ENCODE results near the gene NOXO1.
"Not testable (repeated sequence)": the region's sequence is repeated elsewhere in the genome, so short reads cannot be mapped to it uniquely, and the experiment has no call there.

The NOXO1 gene

GRCh38 chr16:2015947-2016208, 34.6 kb upstream of the NOXO1 start:
- H3K27ac Mint-ChIP-seq = no peak overlapping the region
- peaks cover 9% of the 10 kb centered on the region for H3K4me1 Mint-ChIP-seq
- no peaks in the 10 kb centered on the region for H3K9me3 Mint-ChIP-seq

GRCh38 chr16:2015117-2015946, 34.1 kb upstream of the NOXO1 start:
- Mint-ChIP-seq H3K4me3 (no peak overlapping the region), H3K27ac (no peak overlapping the region), H3K27me3 (ENCODE audit: low read depth, poor library complexity) (peaks cover 17% of the 10 kb centered on the region), H3K36me3 (ENCODE audit: low read depth) (no peaks in the 10 kb centered on the region), H3K4me1 (peaks cover 12% of the 10 kb centered on the region), H3K9me3 (no peaks in the 10 kb centered on the region)
- no peak for TF ChIP-seq CTCF (IDR thresholded peaks at IDR 0.05)
- DNase-seq = no peak

More at GRCh38 chr16:2015947-2016208, 34.6 kb upstream of the NOXO1 start:
- no peak for DNase-seq
- TF ChIP-seq CTCF (IDR thresholded peaks at IDR 0.05) = no peak
- peaks cover 22% of the 10 kb centered on the region for H3K27me3 Mint-ChIP-seq (ENCODE audit: low read depth, poor library complexity)
- no peaks in the 10 kb centered on the region for H3K36me3 Mint-ChIP-seq (ENCODE audit: low read depth)
- H3K4me3 Mint-ChIP-seq = no peak overlapping the region

- H3K27ac Mint-ChIP-seq = no peak overlapping the region
- no peak for TF ChIP-seq CTCF (IDR thresholded peaks at IDR 0.05)
- no peaks in the 10 kb centered on the region for H3K36me3 Mint-ChIP-seq (ENCODE audit: low read depth)
- no peak overlapping the region for H3K4me3 Mint-ChIP-seq
- H3K27me3 Mint-ChIP-seq (ENCODE audit: low read depth, poor library complexity) = peaks cover 6% of the 10 kb centered on the region
- peaks cover 22% of the 10 kb centered on the region for H3K4me1 Mint-ChIP-seq
- no peaks in the 10 kb centered on the region for H3K9me3 Mint-ChIP-seq
- DNase-seq = no peak
Measured at GRCh38 chr16:2013527-2013926, 32.3 kb upstream of the NOXO1 start.

GRCh38 chr16:2011726-2012125, 30.5 kb upstream of the NOXO1 start:
- H3K4me1 Mint-ChIP-seq = peaks cover 37% of the 10 kb centered on the region
- H3K4me3 Mint-ChIP-seq = not testable (repeated sequence)

GRCh38 chr16:2009791-2010510, 28.7 kb upstream of the NOXO1 start, which contains the start of gene ZNF598:
ZNF598 (minus strand) TSS chr16:2009821.
- TF ChIP-seq CTCF (IDR thresholded peaks at IDR 0.05) = no peak
- Mint-ChIP-seq H3K4me1 (peaks cover 44% of the 10 kb centered on the region), H3K27me3 (ENCODE audit: low read depth, poor library complexity) (no peaks in the 10 kb centered on the region), H3K4me3 (peak within 1 kb of the TSS; percentile 85), H3K9me3 (no peaks in the 10 kb centered on the region), H3K27ac (peak within 1 kb of the TSS; percentile 75), H3K36me3 (ENCODE audit: low read depth) (no peaks in the 10 kb centered on the region)
- peak; percentile 86 for DNase-seq

More at GRCh38 chr16:2011726-2012125, 30.5 kb upstream of the NOXO1 start:
- not testable (repeated sequence) for DNase-seq; H3K36me3 Mint-ChIP-seq (ENCODE audit: low read depth); H3K9me3 Mint-ChIP-seq; H3K27ac Mint-ChIP-seq; H3K27me3 Mint-ChIP-seq (ENCODE audit: low read depth, poor library complexity)

GRCh38 chr16:2009164-2009711, 28.0 kb upstream of the NOXO1 start:
- no peak for DNase-seq
- Mint-ChIP-seq H3K27ac (no peak overlapping the region), H3K4me1 (peaks cover 51% of the 10 kb centered on the region), H3K9me3 (no peaks in the 10 kb centered on the region), H3K36me3 (ENCODE audit: low read depth) (no peaks in the 10 kb centered on the region), H3K4me3 (peak overlapping the region; percentile 83), H3K27me3 (ENCODE audit: low read depth, poor library complexity) (no peaks in the 10 kb centered on the region)
- no peak for TF ChIP-seq CTCF (IDR thresholded peaks at IDR 0.05)

Measured in nephron progenitor cell (in vitro differentiated cells).